ENCODE data around the gene MRPL42.

DNA sequence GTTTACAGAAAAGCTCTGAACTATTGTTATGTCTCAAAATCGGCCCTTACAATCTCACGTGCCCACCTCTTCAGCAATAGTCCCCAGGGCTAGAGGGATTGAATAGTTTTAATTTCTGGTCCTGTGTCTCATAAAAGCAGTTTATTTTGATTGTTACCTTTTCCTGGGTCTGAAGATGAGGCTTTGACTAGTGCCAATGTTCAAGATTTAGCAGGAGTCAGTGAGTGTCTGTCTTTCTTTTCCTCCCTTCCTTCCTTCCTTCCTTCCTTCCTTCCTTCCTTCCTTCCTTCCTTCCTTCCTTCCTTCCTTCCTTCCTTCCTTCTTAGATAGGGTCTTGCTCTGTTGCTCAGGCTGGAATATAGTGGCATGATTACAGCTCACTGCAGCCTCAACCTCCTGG lies 80.5 kb downstream of the MRPL42 start:
- TF ChIP-seq, protein P1, sequence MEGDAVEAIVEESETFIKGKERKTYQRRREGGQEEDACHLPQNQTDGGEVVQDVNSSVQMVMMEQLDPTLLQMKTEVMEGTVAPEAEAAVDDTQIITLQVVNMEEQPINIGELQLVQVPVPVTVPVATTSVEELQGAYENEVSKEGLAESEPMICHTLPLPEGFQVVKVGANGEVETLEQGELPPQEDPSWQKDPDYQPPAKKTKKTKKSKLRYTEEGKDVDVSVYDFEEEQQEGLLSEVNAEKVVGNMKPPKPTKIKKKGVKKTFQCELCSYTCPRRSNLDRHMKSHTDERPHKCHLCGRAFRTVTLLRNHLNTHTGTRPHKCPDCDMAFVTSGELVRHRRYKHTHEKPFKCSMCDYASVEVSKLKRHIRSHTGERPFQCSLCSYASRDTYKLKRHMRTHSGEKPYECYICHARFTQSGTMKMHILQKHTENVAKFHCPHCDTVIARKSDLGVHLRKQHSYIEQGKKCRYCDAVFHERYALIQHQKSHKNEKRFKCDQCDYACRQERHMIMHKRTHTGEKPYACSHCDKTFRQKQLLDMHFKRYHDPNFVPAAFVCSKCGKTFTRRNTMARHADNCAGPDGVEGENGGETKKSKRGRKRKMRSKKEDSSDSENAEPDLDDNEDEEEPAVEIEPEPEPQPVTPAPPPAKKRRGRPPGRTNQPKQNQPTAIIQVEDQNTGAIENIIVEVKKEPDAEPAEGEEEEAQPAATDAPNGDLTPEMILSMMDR (IDR thresholded peaks at IDR 0.05): no peak
- TF ChIP-seq POLR2A (IDR thresholded peaks at IDR 0.05): no peak

Data from esophagus squamous epithelium (tissue), 4 donors.